Stomach (tissue), 9 donors: ENCODE results near the gene ACBD4. TPM values are rescaled to one million over a fixed set of nuclear protein-coding genes. Genes with fewer than 3 reads are reported as not detected.
A peak's percentile ranks its signal among the peaks of the same experiment; 100 is the strongest.

ENCODE experiments used
- DNase-seq, 2 donors: peaks; one replicate each; pipeline versions ENCODE4 v3.0.0 to v3.0.0-alpha.2; 2013 to 2019
- H3K27ac ChIP-seq, 5 donors: fragments of 200-600 bp in 4 of 5; sonication (generic) in 4 of 5; one replicate each; pipeline ENCODE4 v1.5.1; 2013 to 2019; ENCODE audit warnings: mild to moderate bottlenecking in 1 of 5, moderate library complexity in 1 of 5
- H3K27me3 ChIP-seq, 3 donors: fragments of 200-600 bp; sonication (generic); one replicate each; pipeline ENCODE4 v1.5.1; 2017 to 2019; ENCODE audit warnings: mixed run types in 1 of 3
- H3K36me3 ChIP-seq, 4 donors: fragments of 200-600 bp; sonication (generic); 1 replicate in 3 of 4; 2 replicates in 1 of 4; pipeline ENCODE4 v1.5.1; 2016 to 2019
- H3K4me1 ChIP-seq, 4 donors: fragments of 200-600 bp; sonication (generic); one replicate each; pipeline ENCODE4 v1.5.1; 2016 to 2019
- H3K4me3 ChIP-seq, 4 donors: fragments of 200-600 bp; sonication (generic) in 3 of 4; one replicate each; pipeline ENCODE4 v1.5.1; 2016 to 2019; ENCODE audit warnings: mild to moderate bottlenecking in 1 of 4
- H3K9me3 ChIP-seq, 4 donors: fragments of 200-600 bp; sonication (generic); one replicate each; pipeline ENCODE4 v1.5.1; 2016 to 2019
- EP300 ChIP-seq: sonication (generic); formaldehyde crosslinking; IDR thresholded peaks from one replicate; pipeline ENCODE4 v1.6.1; 2017; ENCODE audit warnings: antibody characterized with exemption
- POLR2A ChIP-seq, 4 donors: fragments of 450-650 bp; IDR thresholded peaks; one replicate each; pipeline ENCODE4 v1.6.1; 2016; ENCODE audit warnings: antibody characterized with exemption in 4 of 4, control low read depth in 2 of 4, mild to moderate bottlenecking in 1 of 4, moderate library complexity in 1 of 4
- POLR2AphosphoS5 ChIP-seq, 3 donors: sonication (generic); formaldehyde crosslinking; IDR thresholded peaks; one replicate each; pipeline ENCODE4 v1.6.1; 2016; ENCODE audit warnings: antibody characterized with exemption in 3 of 3
- WGBS, 5 donors: extraction: QIAGEN DNeasy Blood & Tissue Kit in 3 of 5; methylation state at CpG; one replicate each; pipeline versions ENCODE4 v1.1.5 to v1.1.7; 2013 to 2018; 5-methylcytosine and 5-hydroxymethylcytosine counted together
- intact Hi-C: fragments of 100-400 bp; cut with DNase I; formaldehyde crosslinking; loops from one replicate; pipeline ENCODE4 v1.15.1; 2023; ENCODE audit warnings: low total_unique reads
- polyA plus RNA-seq, 3 donors: library from polyadenylated mRNA; stranded (reverse); fragments of 200-250 nt; gene quantifications; one replicate each; pipeline ENCODE4 v1.2.3, GENCODE V29; 2013
- total RNA-seq, 5 donors: library from RNA; depleted of rRNA; stranded (reverse); fragments of >200 nt; gene quantifications; one replicate each; pipeline versions ENCODE4 v1.1.0 to v1.2.3, GENCODE V29; 2014 to 2016
- TF ChIP-seq, protein P1 (sequence below), 7 experiments: fragments of 450-650 bp in 4 of 7; fragments of 200-600 bp in 3 of 7; sonication (generic) in 3 of 7; IDR thresholded peaks; one replicate each; pipeline ENCODE4 v1.5.1; 2016 to 2019; ENCODE audit warnings: antibody characterized with exemption in 7 of 7, control low read depth in 2 of 7, mild to moderate bottlenecking in 1 of 7
- donor health status: healthy with polysubstance abuse.
- donor health status: Bipolar disorder and iron deficiency.
- donor health status: healthy.

The ACBD4 gene
- total and polyA plus RNA-seq, 8 donors, result 4.6 to 24.6 (median 17.1) TPM

- H3K36me3 ChIP-seq, result peaks cover 93 to 100% (median 96%) of the 10 kb centered on the region in 4 donors
- no peak for TF ChIP-seq POLR2AphosphoS5 (IDR thresholded peaks at IDR 0.05)
- TF ChIP-seq POLR2A (IDR thresholded peaks at IDR 0.05), result no peak
- TF ChIP-seq, protein P1, sequence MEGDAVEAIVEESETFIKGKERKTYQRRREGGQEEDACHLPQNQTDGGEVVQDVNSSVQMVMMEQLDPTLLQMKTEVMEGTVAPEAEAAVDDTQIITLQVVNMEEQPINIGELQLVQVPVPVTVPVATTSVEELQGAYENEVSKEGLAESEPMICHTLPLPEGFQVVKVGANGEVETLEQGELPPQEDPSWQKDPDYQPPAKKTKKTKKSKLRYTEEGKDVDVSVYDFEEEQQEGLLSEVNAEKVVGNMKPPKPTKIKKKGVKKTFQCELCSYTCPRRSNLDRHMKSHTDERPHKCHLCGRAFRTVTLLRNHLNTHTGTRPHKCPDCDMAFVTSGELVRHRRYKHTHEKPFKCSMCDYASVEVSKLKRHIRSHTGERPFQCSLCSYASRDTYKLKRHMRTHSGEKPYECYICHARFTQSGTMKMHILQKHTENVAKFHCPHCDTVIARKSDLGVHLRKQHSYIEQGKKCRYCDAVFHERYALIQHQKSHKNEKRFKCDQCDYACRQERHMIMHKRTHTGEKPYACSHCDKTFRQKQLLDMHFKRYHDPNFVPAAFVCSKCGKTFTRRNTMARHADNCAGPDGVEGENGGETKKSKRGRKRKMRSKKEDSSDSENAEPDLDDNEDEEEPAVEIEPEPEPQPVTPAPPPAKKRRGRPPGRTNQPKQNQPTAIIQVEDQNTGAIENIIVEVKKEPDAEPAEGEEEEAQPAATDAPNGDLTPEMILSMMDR (IDR thresholded peaks at IDR 0.05), result no peak
- no peak for TF ChIP-seq EP300
- intact Hi-C loops, result loop anchor here (10.0 kb wide), 1 partner anchor 187 kb away; the partner anchor contains the start of gene GFAP
- H3K9me3 ChIP-seq, result no peaks in the 10 kb centered on the region
- peak overlapping the region in 1 of 5 donors; percentile 44 for H3K27ac ChIP-seq
- peaks cover 10 to 30% (median 15%) of the 10 kb centered on the region in 4 donors for H3K4me1 ChIP-seq
- no peak overlapping the region for H3K4me3 ChIP-seq
- 80 to 90% (median 89%) methylated on average over 12 of the region's 12 CpGs for WGBS, 5 donors
- no peak for DNase-seq
- no peaks in the 10 kb centered on the region for H3K27me3 ChIP-seq
Observed at GRCh38 chr17:45101883-45102811, 33.3 kb upstream of the ACBD4 start.

DNA sequence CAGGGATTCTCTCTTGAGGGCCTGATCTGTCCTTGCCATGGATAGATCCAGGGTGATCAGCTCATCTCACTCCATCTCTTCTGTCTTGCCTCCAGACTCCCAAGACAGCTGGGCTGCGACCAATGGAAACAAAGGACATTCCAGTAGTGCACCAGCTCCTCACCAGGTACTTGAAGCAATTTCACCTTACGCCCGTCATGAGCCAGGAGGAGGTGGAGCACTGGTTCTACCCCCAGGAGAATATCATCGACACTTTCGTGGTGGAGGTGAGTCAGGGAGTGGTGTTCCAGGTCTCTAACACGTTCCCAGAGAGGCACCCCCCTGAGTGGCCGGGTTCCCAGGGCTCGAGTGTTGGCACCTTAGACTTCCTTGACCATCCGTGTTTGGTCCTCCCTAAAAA, 32.6 kb upstream of the ACBD4 start:
- H3K27me3 ChIP-seq, result no peaks in the 10 kb centered on the region
- intact Hi-C loops, result loop anchor here (10.0 kb wide), 1 partner anchor 188 kb away; the partner anchor contains the start of gene GFAP
- TF ChIP-seq EP300, result no peak
- TF ChIP-seq POLR2AphosphoS5 (IDR thresholded peaks at IDR 0.05), result no peak
- no peak for TF ChIP-seq POLR2A (IDR thresholded peaks at IDR 0.05)
- TF ChIP-seq, protein P1 (IDR thresholded peaks at IDR 0.05), result no peak
- H3K4me1 ChIP-seq, result peaks cover 10 to 38% (median 14%) of the 10 kb centered on the region in 4 donors
- peak overlapping the region in 1 of 5 donors; percentile 44 for H3K27ac ChIP-seq
- WGBS, 5 donors, result 85 to 93% (median 91%) methylated on average over 9 of the region's 9 CpGs
- H3K4me3 ChIP-seq, result no peak overlapping the region
- H3K36me3 ChIP-seq, result peaks cover 93 to 100% (median 96%) of the 10 kb centered on the region in 4 donors
- DNase-seq, result no peak
- no peaks in the 10 kb centered on the region for H3K9me3 ChIP-seq

DNA sequence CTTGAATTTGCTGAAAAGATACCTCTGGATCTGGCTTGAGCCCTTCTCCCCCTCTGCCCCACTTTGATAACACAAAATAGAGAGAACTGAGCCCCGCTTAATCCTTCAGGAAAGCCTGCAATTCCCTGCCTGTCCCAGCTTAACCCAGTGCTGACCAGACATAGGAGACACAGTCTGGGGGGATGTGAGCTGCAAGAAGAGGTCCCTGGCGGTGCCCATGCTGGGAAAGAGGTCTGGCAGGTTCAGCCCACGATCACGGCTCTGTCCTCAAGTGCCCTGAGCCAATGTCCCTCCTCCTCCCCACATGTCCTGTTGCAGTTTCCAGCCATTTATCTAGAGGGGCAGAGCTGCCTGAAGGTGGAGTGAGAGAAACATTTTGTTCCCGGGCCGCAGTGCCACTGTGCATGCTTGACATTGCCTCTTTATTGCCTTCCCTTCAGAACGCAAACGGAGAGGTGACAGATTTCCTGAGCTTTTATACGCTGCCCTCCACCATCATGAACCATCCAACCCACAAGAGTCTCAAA, 32.2 kb upstream of the ACBD4 start:
- WGBS, 5 donors, result 82 to 88% (median 83%) methylated on average over 9 of the region's 9 CpGs
- Histone ChIP-seq H3K4me1 (peaks cover 6 to 39% (median 9%) of the 10 kb centered on the region in 4 donors), H3K4me3 (no peak overlapping the region), H3K36me3 (peaks cover 93 to 100% (median 96%) of the 10 kb centered on the region in 4 donors), H3K9me3 (no peaks in the 10 kb centered on the region), H3K27ac (no peak overlapping the region), H3K27me3 (no peaks in the 10 kb centered on the region)
- no peak for DNase-seq
- no peak for TF ChIP-seq EP300
- TF ChIP-seq POLR2AphosphoS5 (IDR thresholded peaks at IDR 0.05), result no peak
- TF ChIP-seq POLR2A (IDR thresholded peaks at IDR 0.05), result no peak
- TF ChIP-seq, protein P1 (IDR thresholded peaks at IDR 0.05), result no peak
- intact Hi-C loops, result loop anchor here (10.0 kb wide), 1 partner anchor 189 kb away; the partner anchor contains the start of gene GFAP

GRCh38 chr17:45104029-45104428, 31.5 kb upstream of the ACBD4 start:
- no peak for DNase-seq
- no peak overlapping the region for H3K27ac ChIP-seq
- no peak overlapping the region for H3K4me3 ChIP-seq
- H3K36me3 ChIP-seq, result peaks cover 90 to 100% (median 95%) of the 10 kb centered on the region in 4 donors
- peaks cover 0 to 39% (median 6%) of the 10 kb centered on the region in 4 donors for H3K4me1 ChIP-seq
- H3K27me3 ChIP-seq, result no peaks in the 10 kb centered on the region
- TF ChIP-seq POLR2A (IDR thresholded peaks at IDR 0.05) (no peak), EP300 (no peak), POLR2AphosphoS5 (IDR thresholded peaks at IDR 0.05) (no peak)
- TF ChIP-seq, protein P1 (IDR thresholded peaks at IDR 0.05), result no peak
- WGBS, 5 donors, result 86 to 95% (median 92%) methylated on average over 8 of the region's 8 CpGs
- intact Hi-C loops, result loop anchor here (10.0 kb wide), 1 partner anchor 189 kb away; the partner anchor contains the start of gene GFAP
- H3K9me3 ChIP-seq, result no peaks in the 10 kb centered on the region
